A673 (cell line): ENCODE results near the gene ALOX12. TPM values are rescaled to one million over a fixed set of nuclear protein-coding genes. Genes with fewer than 3 reads are reported as not detected.

ENCODE experiments used
- BruUV-seq: library from RNA; stranded (reverse); fragments of 400-500 nt; replicated peaks from 2 replicates; lab custom pipeline; 2021; lab: Mats Ljungman, UMichigan
- CTCF ChIA-PET: fragments of 300-600 bp; sonication (Branson Sonifier 250); formaldehyde crosslinking; loops from one replicate; lab custom pipeline; 2022; ENCODE audit warnings: antibody characterized with exemption; lab: Charles Lee
- POLR2A ChIA-PET: fragments of 300-600 bp; sonication (Branson Sonifier 250); formaldehyde crosslinking; loops from one replicate; lab custom pipeline; 2022; ENCODE audit warnings: antibody characterized with exemption; ENCODE audit not compliant: low non-redundant PET; lab: Charles Lee
- DNase-seq: peaks from one replicate; pipeline ENCODE4 v3.0.0-alpha.2; 2015; ENCODE audit warnings: low spot score
- H3K27ac ChIP-seq: fragments of 200-600 bp; sonication (generic); 2 replicates; pipeline ENCODE4 v1.5.1; 2016; ENCODE audit warnings: mixed run types, low read depth, mild to moderate bottlenecking, mixed read lengths, antibody characterized with exemption, low read length; ENCODE audit not compliant: poor library complexity, severe bottlenecking
- H3K27me3 ChIP-seq: fragments of 200-600 bp; sonication (generic); replicated peaks from 2 replicates; pipeline ENCODE4 v1.6.1; 2017; ENCODE audit warnings: mixed run types, low read depth, mild to moderate bottlenecking, mixed read lengths, antibody characterized with exemption, low read length; ENCODE audit not compliant: insufficient read depth, poor library complexity
- H3K36me3 ChIP-seq: fragments of 200-600 bp; sonication (generic); 2 replicates; pipeline ENCODE4 v1.6.1; 2016; ENCODE audit warnings: mixed run types, mild to moderate bottlenecking, mixed read lengths, antibody characterized with exemption, low read length; ENCODE audit not compliant: insufficient read depth, poor library complexity, severe bottlenecking
- H3K4me1 ChIP-seq: fragments of 200-600 bp; sonication (generic); 2 replicates; pipeline ENCODE4 v1.6.1; 2017; ENCODE audit warnings: mixed run types, mild to moderate bottlenecking, mixed read lengths, antibody characterized with exemption, low read length; ENCODE audit not compliant: insufficient read depth, poor library complexity, severe bottlenecking
- H3K4me3 ChIP-seq: fragments of 200-600 bp; sonication (generic); 2 replicates; pipeline ENCODE4 v1.5.1; 2016; ENCODE audit warnings: low read depth, mixed run types, mild to moderate bottlenecking, mixed read lengths, low read length; ENCODE audit not compliant: poor library complexity, severe bottlenecking
- H3K9me3 ChIP-seq: fragments of 200-600 bp; sonication (generic); 2 replicates; pipeline ENCODE4 v1.6.1; 2016; ENCODE audit warnings: mixed run types, low read depth, mild to moderate bottlenecking, mixed read lengths, antibody characterized with exemption, low read length; ENCODE audit not compliant: poor library complexity, severe bottlenecking
- EZH2 ChIP-seq: fragments of 200-600 bp; sonication (generic); IDR thresholded peaks from 2 replicates; pipeline ENCODE4 v1.6.1; 2017; ENCODE audit warnings: borderline replicate concordance, low read depth, mild to moderate bottlenecking, mixed read lengths, antibody characterized with exemption, low read length; ENCODE audit not compliant: poor library complexity, severe bottlenecking
- intact Hi-C: fragments of 100-400 bp; cut with micrococcal nuclease; formaldehyde crosslinking; loops from one replicate; pipeline ENCODE4 v1.10.0; 2022; ENCODE audit not compliant: unreplicated experiment
- total RNA-seq: library from RNA; stranded (reverse); gene quantifications from 2 replicates; pipeline ENCODE4 v1.2.3, GENCODE V29; 2021
- TF ChIP-seq, protein P1 (sequence below): fragments of 300-800, 200-600 bp; sonication (generic); conservative IDR thresholded peaks from 2 replicates; pipeline ENCODE4 v1.5.1; 2017; ENCODE audit warnings: low read depth, mild to moderate bottlenecking, antibody characterized with exemption, low read length, moderate library complexity, mixed read lengths

The ALOX12 gene
- total RNA-seq, 1 experiment from 2014 or later: not detected

DNA sequence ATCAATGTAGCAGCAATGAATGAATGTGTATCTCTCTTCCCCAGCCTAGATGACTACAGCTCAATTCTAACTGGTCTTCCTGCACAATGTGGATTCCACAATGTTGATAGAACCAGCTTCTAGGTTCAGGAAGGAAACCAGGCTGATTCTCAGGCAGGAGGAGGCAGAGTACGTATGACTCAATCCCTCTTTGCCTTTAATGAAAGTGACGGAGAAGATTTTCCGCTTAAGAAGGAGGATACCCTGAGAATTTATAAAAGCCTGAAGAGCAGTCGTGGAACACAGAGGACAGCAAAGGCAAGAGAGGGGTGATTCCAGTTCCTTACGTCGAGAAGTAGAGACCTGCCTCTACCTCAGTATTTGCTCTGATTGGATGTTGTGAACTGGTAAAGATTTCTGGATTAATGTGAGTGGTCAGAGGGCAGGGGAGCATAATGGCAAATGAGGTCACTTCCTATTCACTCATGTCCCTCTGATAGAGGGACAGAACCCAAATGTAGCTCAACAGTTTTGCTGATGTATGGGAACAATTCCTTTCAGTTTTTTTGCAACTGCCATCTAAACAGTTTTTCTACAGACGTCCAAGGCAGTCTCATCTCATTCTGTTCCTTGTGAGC, 63.1 kb downstream of the ALOX12 start:
- Histone ChIP-seq H3K9me3 (no peaks in the 10 kb centered on the region), H3K27me3 (no peaks in the 10 kb centered on the region), H3K4me1 (no peaks in the 10 kb centered on the region), H3K36me3 (no peaks in the 10 kb centered on the region), H3K27ac (no peak overlapping the region), H3K4me3 (no peak overlapping the region)
- ChIA-PET CTCF (no interaction called here), POLR2A (interaction anchor here (0.7 kb wide), 1 partner anchor 159 kb away, joined by 15 read pairs; no protein-coding TSS in a partner anchor)
- intact Hi-C loops: no loop called here
- TF ChIP-seq, protein P1, sequence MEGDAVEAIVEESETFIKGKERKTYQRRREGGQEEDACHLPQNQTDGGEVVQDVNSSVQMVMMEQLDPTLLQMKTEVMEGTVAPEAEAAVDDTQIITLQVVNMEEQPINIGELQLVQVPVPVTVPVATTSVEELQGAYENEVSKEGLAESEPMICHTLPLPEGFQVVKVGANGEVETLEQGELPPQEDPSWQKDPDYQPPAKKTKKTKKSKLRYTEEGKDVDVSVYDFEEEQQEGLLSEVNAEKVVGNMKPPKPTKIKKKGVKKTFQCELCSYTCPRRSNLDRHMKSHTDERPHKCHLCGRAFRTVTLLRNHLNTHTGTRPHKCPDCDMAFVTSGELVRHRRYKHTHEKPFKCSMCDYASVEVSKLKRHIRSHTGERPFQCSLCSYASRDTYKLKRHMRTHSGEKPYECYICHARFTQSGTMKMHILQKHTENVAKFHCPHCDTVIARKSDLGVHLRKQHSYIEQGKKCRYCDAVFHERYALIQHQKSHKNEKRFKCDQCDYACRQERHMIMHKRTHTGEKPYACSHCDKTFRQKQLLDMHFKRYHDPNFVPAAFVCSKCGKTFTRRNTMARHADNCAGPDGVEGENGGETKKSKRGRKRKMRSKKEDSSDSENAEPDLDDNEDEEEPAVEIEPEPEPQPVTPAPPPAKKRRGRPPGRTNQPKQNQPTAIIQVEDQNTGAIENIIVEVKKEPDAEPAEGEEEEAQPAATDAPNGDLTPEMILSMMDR: no peak
- TF ChIP-seq EZH2: no peak
- no TSS peak for BruUV-seq
- DNase-seq: no peak

Other genes starting within 250 kb of the ALOX12 start
- not detected in 2 replicates for gene XAF1, start 240.0 kb upstream of the ALOX12 start, total RNA-seq
- not detected in 2 replicates for gene FBXO39, start 219.8 kb upstream of the ALOX12 start, total RNA-seq
- gene TEKT1, start 164.3 kb upstream of the ALOX12 start, total RNA-seq: not detected in 2 replicates
- gene RNASEK, start 16.6 kb downstream of the ALOX12 start, total RNA-seq: 246 and 258 TPM in 2 replicates
- 0.44 and 0.58 TPM in 2 replicates for gene BCL6B, start 27.0 kb downstream of the ALOX12 start, total RNA-seq
- 11.7 and 15.5 TPM in 2 replicates for gene SLC16A13, start 40.0 kb downstream of the ALOX12 start, total RNA-seq
- 0.47 and 1.3 TPM in 2 replicates for gene SLC16A11, start 48.0 kb downstream of the ALOX12 start, total RNA-seq
- gene CLEC10A, start 84.2 kb downstream of the ALOX12 start, total RNA-seq: not detected in 2 replicates
- gene ASGR2, start 118.8 kb downstream of the ALOX12 start, total RNA-seq: not detected in 2 replicates
- gene ASGR1, start 183.3 kb downstream of the ALOX12 start, total RNA-seq: 6.1 and 8.0 TPM in 2 replicates
- gene DLG4, start 223.8 kb downstream of the ALOX12 start, total RNA-seq: 74.7 and 86.6 TPM in 2 replicates
- 425 and 509 TPM in 2 replicates for gene ACADVL, start 223.9 kb downstream of the ALOX12 start, total RNA-seq
- gene DVL2, start 238.5 kb downstream of the ALOX12 start, total RNA-seq: 133 and 139 TPM in 2 replicates
- gene PHF23, start 243.4 kb downstream of the ALOX12 start, total RNA-seq: 84.0 and 85.1 TPM in 2 replicates
- 296 and 314 TPM in 2 replicates for gene GABARAP, start 246.4 kb downstream of the ALOX12 start, total RNA-seq